Common myeloid progenitor, CD34-positive (primary cell): ENCODE results near the gene GPR17.

Source experiments
- CTCF ChIA-PET: fragments of 350-600 bp; sonication (Branson Sonifier 250); formaldehyde crosslinking; loops from one replicate; lab custom pipeline; 2021; ENCODE audit warnings: antibody characterized with exemption; lab: Charles Lee
- POLR2A ChIA-PET: fragments of 350-600 bp; sonication (Branson Sonifier 250); formaldehyde crosslinking; loops from one replicate; lab custom pipeline; 2021; ENCODE audit warnings: antibody characterized with exemption; lab: Charles Lee
- DNase-seq, 3 donors: peaks; one replicate each; pipeline versions ENCODE4 v3.0.0 to v3.0.0-alpha.2; 2013
- H3K27ac ChIP-seq, 2 experiments: 1 replicate in 1 of 2; 2 replicates in 1 of 2; pipeline ENCODE4 v1.7.0; 2013; ENCODE audit warnings: inconsistent platforms in 2 of 2, low read length in 2 of 2, mild to moderate bottlenecking in 2 of 2, low read depth in 1 of 2, moderate library complexity in 1 of 2; ENCODE audit not compliant: severe bottlenecking in 2 of 2, insufficient read depth in 1 of 2, poor library complexity in 1 of 2
- H3K27me3 ChIP-seq, 5 experiments: replicated peaks in 2 of 5; 1 replicate in 3 of 5; 2 replicates in 2 of 5; pipeline versions ENCODE4 v1.6.1 to v1.7.0; 2013; ENCODE audit warnings: low read length in 4 of 5, mild to moderate bottlenecking in 2 of 5, moderate library complexity in 2 of 5, inconsistent platforms in 1 of 5; ENCODE audit not compliant: insufficient read depth in 5 of 5, control insufficient read depth in 4 of 5
- H3K36me3 ChIP-seq, 4 experiments: 1 replicate in 2 of 4; 2 replicates in 2 of 4; pipeline versions ENCODE4 v1.6.1 to v1.7.0; 2013; ENCODE audit warnings: low read length in 3 of 4, control low read depth in 1 of 4, mild to moderate bottlenecking in 1 of 4; ENCODE audit not compliant: control insufficient read depth in 4 of 4, insufficient read depth in 4 of 4
- H3K4me1 ChIP-seq, 4 experiments: 1 replicate in 3 of 4; 2 replicates in 1 of 4; pipeline versions ENCODE4 v1.6.1 to v1.7.1; 2013; ENCODE audit warnings: low read length in 3 of 4, mild to moderate bottlenecking in 3 of 4, control low read depth in 1 of 4, inconsistent platforms in 1 of 4, moderate library complexity in 1 of 4; ENCODE audit not compliant: control insufficient read depth in 4 of 4, insufficient read depth in 4 of 4; ENCODE audit errors: control extremely low read depth in 1 of 4
- H3K4me3 ChIP-seq, 7 experiments: 1 replicate in 4 of 7; 2 replicates in 3 of 7; pipeline versions ENCODE4 v1.5.1 to v1.7.0; 2013; ENCODE audit warnings: mild to moderate bottlenecking in 7 of 7, low read length in 6 of 7, moderate library complexity in 6 of 7, inconsistent platforms in 2 of 7, low read depth in 2 of 7, control low read depth in 1 of 7; ENCODE audit not compliant: insufficient read depth in 4 of 7, control insufficient read depth in 1 of 7; ENCODE audit errors: extremely low read depth in 1 of 7
- H3K9me3 ChIP-seq, 5 experiments: 1 replicate in 4 of 5; 2 replicates in 1 of 5; pipeline versions ENCODE4 v1.6.1 to v1.7.1; 2013; ENCODE audit warnings: low read length in 4 of 5, mild to moderate bottlenecking in 2 of 5, inconsistent platforms in 1 of 5, low read depth in 1 of 5, moderate library complexity in 1 of 5; ENCODE audit not compliant: control insufficient read depth in 4 of 5, insufficient read depth in 2 of 5; ENCODE audit errors: control extremely low read depth in 1 of 5
- WGBS: methylation state at CpG from one replicate; pipeline ENCODE4 v1.1.5; 2013; ENCODE audit not compliant: insufficient coverage; 5-methylcytosine and 5-hydroxymethylcytosine counted together

GPR17 gene

GRCh38 chr2:127604986-127605385 is 41.0 kb upstream of the GPR17 start:
- DNase-seq, result no peak
- Histone ChIP-seq H3K4me1 (peaks cover 0 to 7% (median 4%) of the 10 kb centered on the region in 4 experiments), H3K27ac (no peak overlapping the region), H3K36me3 (no peaks in the 10 kb centered on the region), H3K27me3 (no peaks in the 10 kb centered on the region), H3K9me3 (peaks cover 0 to 5% (median 3%) of the 10 kb centered on the region in 5 experiments), H3K4me3 (no peak overlapping the region)
- ChIA-PET CTCF (interaction anchor here (0.9 kb wide), 1 partner anchor 10 kb away, joined by 3 read pairs; no protein-coding TSS in a partner anchor), POLR2A (no interaction called here)
- 94% methylated on average over 6 of the region's 8 CpGs for WGBS

- CTCF ChIA-PET, result interaction anchor here (0.9 kb wide), 1 partner anchor 10 kb away, joined by 3 read pairs; no protein-coding TSS in a partner anchor
- H3K27me3 ChIP-seq, result no peaks in the 10 kb centered on the region
- no peaks in the 10 kb centered on the region for H3K36me3 ChIP-seq
- peaks cover 0 to 6% (median 4%) of the 10 kb centered on the region in 5 experiments for H3K9me3 ChIP-seq
- H3K27ac ChIP-seq, result no peak overlapping the region
- no peak for DNase-seq
- H3K4me3 ChIP-seq, result no peak overlapping the region
- peaks cover 0 to 7% (median 4%) of the 10 kb centered on the region in 4 experiments for H3K4me1 ChIP-seq
- POLR2A ChIA-PET, result no interaction called here
- WGBS, result 89% methylated on average over 5 of the region's 7 CpGs
Observed at GRCh38 chr2:127605691-127606263, 40.2 kb upstream of the GPR17 start.

- H3K27ac ChIP-seq, result no peak overlapping the region
- POLR2A ChIA-PET, result no interaction called here
- CTCF ChIA-PET, result interaction anchor here (1.0 to 1.5 kb wide), 2 partner anchors 16 to 24 kb away, joined by 3 to 4 read pairs; no protein-coding TSS in a partner anchor
- H3K27me3 ChIP-seq, result no peaks in the 10 kb centered on the region
- H3K36me3 ChIP-seq, result no peaks in the 10 kb centered on the region
- H3K4me1 ChIP-seq, result peaks cover 0 to 7% (median 4%) of the 10 kb centered on the region in 4 experiments
- 95% methylated on average over 11 of the region's 17 CpGs for WGBS
- H3K9me3 ChIP-seq, result peaks cover 1 to 13% (median 8%) of the 10 kb centered on the region in 5 experiments
- H3K4me3 ChIP-seq, result no peak overlapping the region
- no peak for DNase-seq
Observed at GRCh38 chr2:127606625-127607398, 39.1 kb upstream of the GPR17 start.

- ChIA-PET CTCF (interaction anchor here (0.9 to 1.5 kb wide), 3 partner anchors 16 to 152 kb away, joined by 3 read pairs; no protein-coding TSS in a partner anchor), POLR2A (no interaction called here)
- Histone ChIP-seq H3K27me3 (no peaks in the 10 kb centered on the region), H3K9me3 (peaks cover 1 to 16% (median 10%) of the 10 kb centered on the region in 5 experiments), H3K4me3 (no peak overlapping the region), H3K36me3 (no peaks in the 10 kb centered on the region), H3K27ac (no peak overlapping the region), H3K4me1 (peaks cover 0 to 7% (median 4%) of the 10 kb centered on the region in 4 experiments)
- WGBS, result 98% methylated on average over 9 of the region's 9 CpGs
- DNase-seq, result no peak
Observed at GRCh38 chr2:127607399-127607908, 38.5 kb upstream of the GPR17 start.

- ChIA-PET POLR2A (no interaction called here), CTCF (interaction anchor here (0.9 to 1.5 kb wide), 3 partner anchors 17 to 151 kb away, joined by 3 read pairs; no protein-coding TSS in a partner anchor)
- H3K4me3 ChIP-seq, result no peak overlapping the region
- no peak overlapping the region for H3K27ac ChIP-seq
- H3K4me1 ChIP-seq, result peaks cover 0 to 7% (median 4%) of the 10 kb centered on the region in 4 experiments
- WGBS, result 94% methylated on average over 19 of the region's 25 CpGs
- DNase-seq, result no peak
- no peaks in the 10 kb centered on the region for H3K27me3 ChIP-seq
- peaks cover 0 to 15% (median 8%) of the 10 kb centered on the region in 5 experiments for H3K9me3 ChIP-seq
- no peaks in the 10 kb centered on the region for H3K36me3 ChIP-seq
Observed at GRCh38 chr2:127608061-127609030, 37.6 kb upstream of the GPR17 start.

GRCh38 chr2:127609031-127609751 is 36.8 kb upstream of the GPR17 start:
- peaks cover 0 to 7% (median 4%) of the 10 kb centered on the region in 4 experiments for H3K4me1 ChIP-seq
- no peaks in the 10 kb centered on the region for H3K36me3 ChIP-seq
- H3K4me3 ChIP-seq, result no peak overlapping the region
- peaks cover 0 to 17% (median 10%) of the 10 kb centered on the region in 5 experiments for H3K9me3 ChIP-seq
- 91% methylated on average over 15 of the region's 24 CpGs for WGBS
- no peak for DNase-seq
- no peak overlapping the region for H3K27ac ChIP-seq
- CTCF ChIA-PET, result interaction anchor here (1.2 to 1.8 kb wide), 2 partner anchors 17 to 150 kb away, joined by 3 to 8 read pairs; no protein-coding TSS in a partner anchor
- POLR2A ChIA-PET, result no interaction called here
- no peaks in the 10 kb centered on the region for H3K27me3 ChIP-seq
